ENCODE results near the gene SV2A. TPM values are rescaled to one million over a fixed set of nuclear protein-coding genes. Genes with fewer than 3 reads are reported as not detected.
"Not testable (repeated sequence)": the region's sequence is repeated elsewhere in the genome, so short reads cannot be mapped to it uniquely, and the experiment has no call there.

Gene SV2A
- total RNA-seq, 1 donor, result 23.2 TPM

DNA sequence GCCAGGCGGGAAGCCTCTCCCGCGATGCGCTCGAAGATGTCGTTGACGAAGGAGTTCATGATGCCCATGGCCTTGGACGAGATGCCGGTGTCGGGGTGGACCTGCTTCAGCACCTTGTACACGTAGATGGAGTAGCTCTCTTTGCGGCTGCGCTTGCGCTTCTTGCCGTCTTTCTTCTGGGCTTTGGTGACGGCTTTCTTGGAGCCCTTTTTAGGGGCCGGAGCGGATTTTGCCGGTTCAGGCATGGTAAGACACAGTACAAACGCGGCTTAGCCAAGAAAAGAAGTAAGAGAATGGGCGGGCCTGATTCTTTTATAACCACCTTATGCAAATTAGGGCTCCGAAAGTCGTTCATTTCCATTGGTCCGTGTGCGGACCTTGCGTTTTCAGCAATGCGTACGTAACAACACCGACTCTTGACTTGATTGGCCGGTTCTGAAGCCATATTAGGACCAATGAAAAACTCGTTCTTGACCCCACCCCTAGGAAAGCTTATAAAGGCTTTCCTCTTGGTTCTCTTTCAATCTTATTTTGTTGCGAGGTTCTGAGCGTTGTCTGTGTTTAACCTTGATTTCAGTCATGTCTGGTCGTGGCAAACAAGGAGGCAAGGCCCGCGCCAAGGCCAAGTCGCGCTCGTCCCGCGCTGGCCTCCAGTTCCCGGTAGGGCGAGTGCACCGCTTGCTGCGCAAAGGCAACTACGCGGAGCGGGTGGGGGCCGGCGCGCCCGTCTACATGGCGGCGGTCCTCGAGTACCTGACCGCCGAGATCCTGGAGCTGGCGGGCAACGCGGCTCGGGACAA is 31.0 kb downstream of the SV2A start:
- peaks cover 26% of the 10 kb centered on the region for H3K79me2 ChIP-seq (ENCODE audit: insufficient read depth, low read length)
- H3K36me3 ChIP-seq (ENCODE audit: insufficient read depth, low read length), result no peaks in the 10 kb centered on the region
- no peaks in the 10 kb centered on the region for H3K27me3 ChIP-seq (ENCODE audit: insufficient read depth, low read length)
- no peaks in the 10 kb centered on the region for H4K20me1 ChIP-seq (ENCODE audit: insufficient read depth, low read length)
- peak overlapping the region; percentile 91 for H3K4me2 ChIP-seq (ENCODE audit: insufficient read depth, low read length)
- TF ChIP-seq, protein P1, sequence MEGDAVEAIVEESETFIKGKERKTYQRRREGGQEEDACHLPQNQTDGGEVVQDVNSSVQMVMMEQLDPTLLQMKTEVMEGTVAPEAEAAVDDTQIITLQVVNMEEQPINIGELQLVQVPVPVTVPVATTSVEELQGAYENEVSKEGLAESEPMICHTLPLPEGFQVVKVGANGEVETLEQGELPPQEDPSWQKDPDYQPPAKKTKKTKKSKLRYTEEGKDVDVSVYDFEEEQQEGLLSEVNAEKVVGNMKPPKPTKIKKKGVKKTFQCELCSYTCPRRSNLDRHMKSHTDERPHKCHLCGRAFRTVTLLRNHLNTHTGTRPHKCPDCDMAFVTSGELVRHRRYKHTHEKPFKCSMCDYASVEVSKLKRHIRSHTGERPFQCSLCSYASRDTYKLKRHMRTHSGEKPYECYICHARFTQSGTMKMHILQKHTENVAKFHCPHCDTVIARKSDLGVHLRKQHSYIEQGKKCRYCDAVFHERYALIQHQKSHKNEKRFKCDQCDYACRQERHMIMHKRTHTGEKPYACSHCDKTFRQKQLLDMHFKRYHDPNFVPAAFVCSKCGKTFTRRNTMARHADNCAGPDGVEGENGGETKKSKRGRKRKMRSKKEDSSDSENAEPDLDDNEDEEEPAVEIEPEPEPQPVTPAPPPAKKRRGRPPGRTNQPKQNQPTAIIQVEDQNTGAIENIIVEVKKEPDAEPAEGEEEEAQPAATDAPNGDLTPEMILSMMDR (IDR thresholded peaks at IDR 0.05; ENCODE audit: extremely low read depth, low read depth, low read length), result no peak
- H2AFZ ChIP-seq (ENCODE audit: low read length), result no peak overlapping the region
- no peaks in the 10 kb centered on the region for H3K9me3 ChIP-seq (ENCODE audit: low read depth, low read length)
- H3K4me1 ChIP-seq (ENCODE audit: insufficient read depth, low read length), result peaks cover 21% of the 10 kb centered on the region
- peak overlapping the region; percentile 80 for H3K4me3 ChIP-seq (ENCODE audit: insufficient read depth, low read length)
- peak; percentile 95 for DNase-seq (ENCODE audit: insufficient read length, low spot score, missing footprints)
- H3K27ac ChIP-seq (ENCODE audit: low read depth, low read length), result peak overlapping the region; percentile 94

DNA sequence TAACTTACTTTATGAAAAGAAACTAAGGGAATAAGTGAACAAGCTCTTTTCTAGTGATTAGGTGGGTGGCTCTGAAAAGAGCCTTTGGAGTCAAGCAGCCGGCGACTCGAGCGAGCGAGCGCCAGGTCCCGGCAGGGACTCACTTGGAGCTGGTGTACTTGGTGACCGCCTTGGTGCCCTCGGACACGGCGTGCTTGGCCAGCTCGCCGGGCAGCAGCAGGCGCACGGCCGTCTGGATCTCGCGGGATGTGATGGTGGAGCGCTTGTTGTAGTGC is 31.6 kb downstream of the SV2A start:
- peak overlapping the region; percentile 80 for H3K4me3 ChIP-seq (ENCODE audit: insufficient read depth, low read length)
- peaks cover 26% of the 10 kb centered on the region for H3K79me2 ChIP-seq (ENCODE audit: insufficient read depth, low read length)
- peaks cover 21% of the 10 kb centered on the region for H3K4me1 ChIP-seq (ENCODE audit: insufficient read depth, low read length)
- not testable (repeated sequence) for H3K9me3 ChIP-seq (ENCODE audit: low read depth, low read length); H3K27me3 ChIP-seq (ENCODE audit: insufficient read depth, low read length); H2AFZ ChIP-seq (ENCODE audit: low read length); H4K20me1 ChIP-seq (ENCODE audit: insufficient read depth, low read length); DNase-seq (ENCODE audit: insufficient read length, low spot score, missing footprints); H3K36me3 ChIP-seq (ENCODE audit: insufficient read depth, low read length)
- peak overlapping the region; percentile 91 for H3K4me2 ChIP-seq (ENCODE audit: insufficient read depth, low read length)
- H3K27ac ChIP-seq (ENCODE audit: low read depth, low read length), result peak overlapping the region; percentile 94

DNA sequence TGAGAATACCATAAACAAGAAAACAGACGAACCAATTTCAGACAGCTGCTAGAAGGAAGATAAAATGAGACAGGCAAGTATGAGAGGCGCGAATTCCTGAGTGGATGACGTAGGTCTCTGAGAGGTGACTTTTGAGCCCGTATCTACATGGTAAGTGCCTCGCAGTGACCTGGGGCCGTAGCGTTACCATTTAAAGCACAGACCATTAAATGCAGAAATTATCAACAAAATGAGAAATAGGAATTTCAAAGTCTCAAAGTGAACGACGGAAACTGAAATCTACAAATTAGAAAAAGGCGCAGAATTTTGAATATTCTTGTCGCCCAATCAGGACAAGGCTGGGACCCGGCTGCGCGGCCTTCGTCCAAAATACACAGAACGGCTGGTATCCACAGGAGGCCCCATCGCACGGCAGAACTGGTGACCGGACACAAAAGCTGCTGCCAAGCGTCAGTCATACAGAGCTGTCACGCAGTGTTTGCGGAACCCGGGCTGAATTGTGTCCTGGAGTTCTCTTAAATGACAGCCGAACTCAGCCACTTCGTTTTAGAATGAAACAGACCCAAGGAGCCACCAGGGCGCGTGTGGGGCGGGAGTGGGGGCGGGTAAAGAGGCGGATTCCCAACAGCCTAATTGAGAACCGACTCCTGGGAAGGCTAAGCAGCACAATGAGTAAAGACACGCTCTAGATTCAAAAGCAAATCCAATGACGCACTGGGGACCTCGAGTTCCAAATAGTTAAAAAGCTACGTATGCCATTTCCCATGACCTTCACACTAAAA is 32.1 kb downstream of the SV2A start:
- H3K27ac ChIP-seq (ENCODE audit: low read depth, low read length), result peak overlapping the region; percentile 94
- H3K9me3 ChIP-seq (ENCODE audit: low read depth, low read length), result no peaks in the 10 kb centered on the region
- peak overlapping the region; percentile 80 for H3K4me3 ChIP-seq (ENCODE audit: insufficient read depth, low read length)
- H3K36me3 ChIP-seq (ENCODE audit: insufficient read depth, low read length), result no peaks in the 10 kb centered on the region
- no peaks in the 10 kb centered on the region for H3K27me3 ChIP-seq (ENCODE audit: insufficient read depth, low read length)
- no peak overlapping the region for H2AFZ ChIP-seq (ENCODE audit: low read length)
- H3K4me2 ChIP-seq (ENCODE audit: insufficient read depth, low read length), result peak overlapping the region; percentile 91
- H3K4me1 ChIP-seq (ENCODE audit: insufficient read depth, low read length), result peaks cover 21% of the 10 kb centered on the region
- DNase-seq (ENCODE audit: insufficient read length, low spot score, missing footprints), result peak; percentile 87
- peaks cover 26% of the 10 kb centered on the region for H3K79me2 ChIP-seq (ENCODE audit: insufficient read depth, low read length)
- H4K20me1 ChIP-seq (ENCODE audit: insufficient read depth, low read length), result no peaks in the 10 kb centered on the region
- TF ChIP-seq, protein P1 (IDR thresholded peaks at IDR 0.05; ENCODE audit: extremely low read depth, low read depth, low read length), result no peak

DNA sequence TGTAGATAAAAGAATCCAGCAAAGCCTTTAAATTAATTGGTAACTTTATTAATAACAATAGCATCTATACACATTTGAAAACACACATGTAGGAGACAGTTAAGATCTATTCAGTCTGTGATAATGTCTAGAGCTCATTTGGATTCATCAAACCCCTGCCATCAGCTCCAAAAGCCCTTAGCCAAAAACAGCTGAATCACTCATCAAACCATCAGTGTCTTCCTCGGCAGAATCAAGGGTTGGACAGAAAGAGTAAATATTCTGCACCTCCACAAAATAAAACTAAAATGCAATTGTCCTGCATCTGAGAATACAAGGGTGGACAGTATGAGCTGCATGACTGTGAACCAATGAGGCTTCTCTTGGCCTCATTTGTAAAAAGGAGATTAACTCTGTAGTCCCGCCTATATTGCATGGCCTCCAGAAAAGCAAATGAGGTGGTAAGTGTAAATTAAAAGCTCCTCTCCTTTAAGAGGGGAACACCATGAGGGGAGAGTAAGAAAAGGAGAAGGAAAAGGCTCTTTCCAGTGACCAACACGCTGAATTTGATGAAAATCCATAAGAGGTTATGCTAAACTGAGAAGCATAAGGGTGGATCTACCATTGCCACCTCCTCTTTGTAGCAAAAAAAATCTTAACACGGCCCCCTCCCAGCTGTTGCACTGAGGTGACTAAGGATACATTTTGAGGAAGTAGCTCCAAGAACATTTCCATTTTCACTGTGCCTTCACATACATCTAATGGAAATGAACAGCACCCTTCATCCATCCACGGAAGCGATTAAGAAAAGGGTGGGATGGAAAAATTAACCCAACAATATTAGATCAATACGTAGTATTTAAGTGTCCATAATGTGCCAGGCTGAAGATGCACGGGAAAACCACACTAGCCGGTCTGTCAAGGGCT is 33.0 kb downstream of the SV2A start:
- Histone ChIP-seq H3K4me3 (ENCODE audit: insufficient read depth, low read length) (peak overlapping the region; percentile 80), H3K79me2 (ENCODE audit: insufficient read depth, low read length) (peaks cover 26% of the 10 kb centered on the region), H3K4me1 (ENCODE audit: insufficient read depth, low read length) (peaks cover 21% of the 10 kb centered on the region), H3K4me2 (ENCODE audit: insufficient read depth, low read length) (peak overlapping the region; percentile 91), H3K9me3 (ENCODE audit: low read depth, low read length) (no peaks in the 10 kb centered on the region), H4K20me1 (ENCODE audit: insufficient read depth, low read length) (no peaks in the 10 kb centered on the region), H2AFZ (ENCODE audit: low read length) (no peak overlapping the region), H3K27ac (ENCODE audit: low read depth, low read length) (peak overlapping the region; percentile 94), H3K36me3 (ENCODE audit: insufficient read depth, low read length) (no peaks in the 10 kb centered on the region), H3K27me3 (ENCODE audit: insufficient read depth, low read length) (no peaks in the 10 kb centered on the region)
- TF ChIP-seq, protein P1 (IDR thresholded peaks at IDR 0.05; ENCODE audit: extremely low read depth, low read depth, low read length), result no peak
- no peak for DNase-seq (ENCODE audit: insufficient read length, low spot score, missing footprints)

Measured in osteoblast (primary cell).